Measurements from ENCODE around the gene FXYD2. TPM values are rescaled to one million over a fixed set of nuclear protein-coding genes. Genes with fewer than 3 reads are reported as not detected.
A peak's percentile ranks its signal among the peaks of the same experiment; 100 is the strongest.

Gene FXYD2
- total RNA-seq, 1 donor from 2014 or later = 1.3 TPM

DNA sequence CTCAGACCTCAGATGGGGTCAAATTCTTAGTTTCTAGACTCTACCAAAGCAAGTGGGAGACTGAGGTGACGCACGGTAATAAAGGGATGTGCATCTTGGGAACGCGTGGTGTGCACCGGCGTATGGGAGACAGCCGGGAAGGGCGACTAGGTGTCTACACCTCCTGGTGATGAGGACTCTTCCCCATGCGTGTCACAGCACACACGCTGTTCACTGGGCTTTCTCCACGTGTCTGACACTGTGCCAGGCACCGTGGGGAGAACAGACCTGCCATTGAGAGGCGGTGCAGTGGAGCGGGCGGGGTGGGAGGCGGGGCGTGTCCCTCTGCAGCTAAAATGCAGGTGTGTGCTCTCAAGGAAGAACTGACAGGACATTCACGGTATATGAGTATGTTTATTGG is 46.6 kb upstream of the FXYD2 start:
- TF ChIP-seq, protein P1, sequence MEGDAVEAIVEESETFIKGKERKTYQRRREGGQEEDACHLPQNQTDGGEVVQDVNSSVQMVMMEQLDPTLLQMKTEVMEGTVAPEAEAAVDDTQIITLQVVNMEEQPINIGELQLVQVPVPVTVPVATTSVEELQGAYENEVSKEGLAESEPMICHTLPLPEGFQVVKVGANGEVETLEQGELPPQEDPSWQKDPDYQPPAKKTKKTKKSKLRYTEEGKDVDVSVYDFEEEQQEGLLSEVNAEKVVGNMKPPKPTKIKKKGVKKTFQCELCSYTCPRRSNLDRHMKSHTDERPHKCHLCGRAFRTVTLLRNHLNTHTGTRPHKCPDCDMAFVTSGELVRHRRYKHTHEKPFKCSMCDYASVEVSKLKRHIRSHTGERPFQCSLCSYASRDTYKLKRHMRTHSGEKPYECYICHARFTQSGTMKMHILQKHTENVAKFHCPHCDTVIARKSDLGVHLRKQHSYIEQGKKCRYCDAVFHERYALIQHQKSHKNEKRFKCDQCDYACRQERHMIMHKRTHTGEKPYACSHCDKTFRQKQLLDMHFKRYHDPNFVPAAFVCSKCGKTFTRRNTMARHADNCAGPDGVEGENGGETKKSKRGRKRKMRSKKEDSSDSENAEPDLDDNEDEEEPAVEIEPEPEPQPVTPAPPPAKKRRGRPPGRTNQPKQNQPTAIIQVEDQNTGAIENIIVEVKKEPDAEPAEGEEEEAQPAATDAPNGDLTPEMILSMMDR (IDR thresholded peaks at IDR 0.05; ENCODE audit: borderline replicate concordance) = no peak
- Histone ChIP-seq H3K27ac (replicated peaks) (peak overlapping the region; percentile 92), H3K9me3 (replicated peaks) (no peaks in the 10 kb centered on the region)

DNA sequence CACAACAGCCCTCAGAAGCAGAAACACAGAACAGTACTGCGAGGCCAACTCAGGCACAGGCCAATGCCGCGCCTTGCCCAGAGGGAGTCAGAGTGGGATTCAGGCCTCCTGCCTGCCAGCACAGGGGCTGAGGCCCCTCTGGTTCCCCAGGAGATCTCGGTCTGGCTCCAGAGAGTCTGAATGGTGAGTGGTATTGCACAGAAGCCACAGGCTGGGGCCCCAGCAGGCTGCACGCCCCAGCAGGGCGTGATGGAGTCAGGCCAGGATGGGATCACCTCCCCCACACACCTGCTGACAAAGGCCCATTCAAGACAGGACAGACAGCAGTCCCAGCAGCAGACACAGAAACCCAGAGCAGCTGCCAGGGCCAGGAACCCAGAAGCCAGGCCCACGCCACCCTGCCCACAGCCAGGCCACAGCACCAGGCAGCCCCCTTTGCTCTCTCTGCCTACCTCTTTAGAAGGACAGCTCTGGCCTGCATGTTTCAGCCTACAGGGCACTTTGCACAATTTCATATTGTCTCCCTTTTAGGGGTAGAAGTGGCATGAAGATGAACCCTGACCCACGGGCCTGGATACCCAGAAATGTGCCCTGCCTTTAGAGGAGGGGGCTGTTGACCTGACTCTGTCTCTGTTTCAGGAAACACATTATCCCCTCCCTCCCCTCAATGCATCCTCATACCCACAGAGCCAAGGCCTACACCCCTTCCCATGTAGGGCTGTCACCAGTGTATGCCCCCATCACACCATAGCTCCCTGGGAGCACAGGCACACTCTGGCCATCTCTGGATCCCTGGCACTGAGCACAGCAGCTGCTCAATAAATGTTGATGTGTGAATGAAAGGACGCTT is 45.8 kb upstream of the FXYD2 start:
- H3K4me3 ChIP-seq = no peak overlapping the region

More for the DNA sequence above, 46.6 kb upstream of the FXYD2 start:
- Histone ChIP-seq H3K4me3 (no peak overlapping the region), H3K27me3 (ENCODE audit: low read depth) (peaks cover 45% of the 10 kb centered on the region), H3K36me3 (no peaks in the 10 kb centered on the region), H3K4me1 (peaks cover 98% of the 10 kb centered on the region)
- DNase-seq = no peak
- intact Hi-C loops (cut with micrococcal nuclease) = no loop called here

DNA sequence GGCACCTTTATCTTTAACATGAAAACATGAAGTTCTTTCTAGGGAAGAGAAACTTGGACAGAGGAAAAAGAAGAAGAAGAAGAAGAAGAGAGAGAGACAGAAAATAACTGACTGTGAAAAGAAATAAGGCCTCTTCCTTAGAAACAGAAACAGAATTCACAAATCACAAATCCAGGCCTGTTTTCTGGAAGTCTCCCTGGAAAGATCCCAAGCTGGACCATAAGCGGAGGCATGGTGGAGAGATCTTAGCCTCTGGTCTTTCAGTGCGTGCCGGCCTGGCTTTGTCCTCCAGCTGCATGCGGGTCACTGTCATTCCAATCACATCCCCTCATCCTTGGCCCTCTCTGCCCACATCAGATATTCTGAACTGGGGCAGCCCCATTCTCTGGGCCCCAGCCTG is 45.1 kb upstream of the FXYD2 start:
- DNase-seq = no peak
- no peaks in the 10 kb centered on the region for H3K36me3 ChIP-seq
- TF ChIP-seq, protein P1 (IDR thresholded peaks at IDR 0.05; ENCODE audit: borderline replicate concordance) = no peak
- H3K27ac ChIP-seq (replicated peaks) = peak overlapping the region; percentile 92
- peaks cover 83% of the 10 kb centered on the region for H3K4me1 ChIP-seq
- no peak overlapping the region for H3K4me3 ChIP-seq
- no peaks in the 10 kb centered on the region for H3K9me3 ChIP-seq (replicated peaks)
- intact Hi-C loops (cut with micrococcal nuclease) = no loop called here
- H3K27me3 ChIP-seq (ENCODE audit: low read depth) = peaks cover 31% of the 10 kb centered on the region

More for the DNA sequence above, 45.8 kb upstream of the FXYD2 start:
- Histone ChIP-seq H3K27me3 (ENCODE audit: low read depth) (peaks cover 37% of the 10 kb centered on the region), H3K36me3 (no peaks in the 10 kb centered on the region), H3K27ac (replicated peaks) (peak overlapping the region; percentile 92), H3K9me3 (replicated peaks) (no peaks in the 10 kb centered on the region), H3K4me1 (peaks cover 89% of the 10 kb centered on the region)
- no peak for DNase-seq
- intact Hi-C loops (cut with micrococcal nuclease) = no loop called here
- TF ChIP-seq, protein P1 (IDR thresholded peaks at IDR 0.05; ENCODE audit: borderline replicate concordance) = no peak

DNA sequence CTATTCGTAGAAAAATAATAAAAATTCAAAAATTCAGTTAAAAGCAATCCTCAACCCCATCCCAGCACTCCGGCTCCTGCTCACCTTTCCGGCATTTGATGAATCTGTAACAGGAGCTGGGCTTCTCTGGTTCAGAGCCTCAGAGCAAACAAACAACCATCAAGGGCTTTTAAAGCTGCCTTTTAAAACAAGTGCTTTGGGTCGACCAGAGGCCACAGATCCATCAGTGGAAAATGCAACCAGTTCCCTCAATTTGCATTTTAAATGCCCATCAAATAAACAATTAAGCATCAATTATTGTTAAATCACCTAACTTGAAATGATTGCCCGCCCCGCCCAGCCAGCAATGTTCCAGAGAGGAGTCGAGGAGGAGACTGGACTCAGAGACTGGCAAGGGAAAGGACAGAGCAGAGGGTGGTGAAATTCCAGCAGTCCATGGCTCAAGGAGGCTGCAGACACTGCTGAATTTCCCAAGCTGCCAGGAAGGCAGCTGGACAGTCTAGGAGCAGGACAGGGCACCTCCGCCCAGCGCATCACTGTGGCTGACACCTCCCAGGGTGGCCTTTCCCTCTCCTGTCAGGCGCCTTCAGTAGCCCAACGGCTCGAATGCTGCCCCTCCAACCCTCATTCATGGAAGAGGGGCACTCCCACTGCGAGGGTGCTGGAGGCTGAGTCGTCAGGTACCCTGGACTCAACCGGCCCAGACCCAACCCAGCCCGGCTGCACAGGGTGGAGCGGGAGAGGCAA is 44.4 kb upstream of the FXYD2 start:
- no peaks in the 10 kb centered on the region for H3K9me3 ChIP-seq (replicated peaks)
- peaks cover 82% of the 10 kb centered on the region for H3K4me1 ChIP-seq
- no peaks in the 10 kb centered on the region for H3K36me3 ChIP-seq
- peak overlapping the region; percentile 92 for H3K27ac ChIP-seq (replicated peaks)
- TF ChIP-seq, protein P1 (IDR thresholded peaks at IDR 0.05; ENCODE audit: borderline replicate concordance) = no peak
- intact Hi-C loops (cut with micrococcal nuclease) = no loop called here
- no peak for DNase-seq
- H3K4me3 ChIP-seq = no peak overlapping the region
- peaks cover 26% of the 10 kb centered on the region for H3K27me3 ChIP-seq (ENCODE audit: low read depth)

DNA sequence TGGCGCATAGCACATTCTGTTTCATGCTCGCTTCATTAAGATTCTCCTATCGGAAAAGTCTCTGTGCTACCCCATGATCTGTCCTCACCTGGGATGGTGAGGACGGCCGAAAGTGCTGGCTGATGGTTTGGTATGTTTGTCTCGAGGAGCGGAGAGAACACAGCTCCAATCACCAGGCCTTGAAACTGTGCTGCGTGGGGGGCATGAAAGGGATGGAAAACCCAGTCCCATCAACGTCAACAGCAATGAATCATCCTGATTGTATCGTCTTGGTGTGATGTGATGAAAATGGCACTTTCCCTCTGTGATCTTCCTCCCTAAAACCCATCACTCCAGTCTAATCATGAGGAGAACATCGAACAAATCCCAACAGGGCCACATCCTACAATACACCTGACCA is 43.5 kb upstream of the FXYD2 start:
- H3K4me1 ChIP-seq = peaks cover 79% of the 10 kb centered on the region
- intact Hi-C loops (cut with micrococcal nuclease) = no loop called here
- DNase-seq = no peak
- TF ChIP-seq, protein P1 (IDR thresholded peaks at IDR 0.05; ENCODE audit: borderline replicate concordance) = no peak
- H3K9me3 ChIP-seq (replicated peaks) = no peaks in the 10 kb centered on the region
- H3K4me3 ChIP-seq = no peak overlapping the region
- peaks cover 18% of the 10 kb centered on the region for H3K27me3 ChIP-seq (ENCODE audit: low read depth)
- H3K36me3 ChIP-seq = no peaks in the 10 kb centered on the region
- H3K27ac ChIP-seq (replicated peaks) = peak overlapping the region; percentile 92

All from left ventricle myocardium inferior (tissue), 1 donor.